ENCODE data around the gene SH3TC1. TPM values are rescaled to one million over a fixed set of nuclear protein-coding genes. Genes with fewer than 3 reads are reported as not detected.

The SH3TC1 gene
- polyA plus RNA-seq, 4 donors, result 0.45 to 25.3 (median 6.3) TPM

GRCh38 chr4:8155048-8155447 lies 44.0 kb upstream of the SH3TC1 start:
- no peak for FAIRE-seq
- no peaks in the 10 kb centered on the region for H3K9me3 ChIP-seq (ENCODE audit: control insufficient read depth in 2 of 2, insufficient read depth in 1 of 2, low read depth in 1 of 2, low read length in 1 of 2)
- WGBS, 3 donors, result 64 to 76% (median 68%) methylated on average over 6 of the region's 6 CpGs
- H3K27me3 ChIP-seq (ENCODE audit: control insufficient read depth in 3 of 3, insufficient read depth in 3 of 3, low read length in 3 of 3), result peaks cover 0 to 44% (median 0%) of the 10 kb centered on the region in 3 donors
- no peak overlapping the region for H3K27ac ChIP-seq (ENCODE audit: low read depth in 1 of 3, low read length in 2 of 3)
- H3K4me3 ChIP-seq (ENCODE audit: low read depth in 1 of 3, low read length in 3 of 3), result no peak overlapping the region
- no peaks in the 10 kb centered on the region for H3K36me3 ChIP-seq (ENCODE audit: control insufficient read depth in 3 of 3, insufficient read depth in 2 of 3, low read depth in 1 of 3, low read length in 3 of 3)
- peaks cover 0 to 8% (median 3%) of the 10 kb centered on the region in 3 donors for H3K4me1 ChIP-seq (ENCODE audit: control insufficient read depth in 3 of 3, insufficient read depth in 2 of 3, low read depth in 1 of 3, low read length in 2 of 3)
- no peak for DNase-seq

GRCh38 chr4:8155660-8156421 lies 43.2 kb upstream of the SH3TC1 start:
- 92 to 94% (median 93%) methylated on average over 14 of the region's 14 CpGs for WGBS, 3 donors

GRCh38 chr4:8156617-8157016 lies 42.5 kb upstream of the SH3TC1 start:
- no peak for DNase-seq
- no peak overlapping the region for H3K4me3 ChIP-seq (ENCODE audit: low read depth in 1 of 3, low read length in 3 of 3)
- H3K27ac ChIP-seq (ENCODE audit: low read depth in 1 of 3, low read length in 2 of 3), result no peak overlapping the region
- no peaks in the 10 kb centered on the region for H3K9me3 ChIP-seq (ENCODE audit: control insufficient read depth in 2 of 2, insufficient read depth in 1 of 2, low read depth in 1 of 2, low read length in 1 of 2)
- WGBS, 3 donors, result 69 to 74% (median 70%) methylated on average over 8 of the region's 8 CpGs
- H3K4me1 ChIP-seq (ENCODE audit: control insufficient read depth in 3 of 3, insufficient read depth in 2 of 3, low read depth in 1 of 3, low read length in 2 of 3), result peaks cover 0 to 8% (median 3%) of the 10 kb centered on the region in 3 donors
- no peak for FAIRE-seq
- peaks cover 0 to 44% (median 0%) of the 10 kb centered on the region in 3 donors for H3K27me3 ChIP-seq (ENCODE audit: control insufficient read depth in 3 of 3, insufficient read depth in 3 of 3, low read length in 3 of 3)
- no peaks in the 10 kb centered on the region for H3K36me3 ChIP-seq (ENCODE audit: control insufficient read depth in 3 of 3, insufficient read depth in 2 of 3, low read depth in 1 of 3, low read length in 3 of 3)

More at GRCh38 chr4:8155660-8156421, 43.2 kb upstream of the SH3TC1 start:
- H3K27ac ChIP-seq (ENCODE audit: low read depth in 1 of 3, low read length in 2 of 3), result no peak overlapping the region
- no peak for DNase-seq
- H3K4me1 ChIP-seq (ENCODE audit: control insufficient read depth in 3 of 3, insufficient read depth in 2 of 3, low read depth in 1 of 3, low read length in 2 of 3), result peaks cover 0 to 8% (median 3%) of the 10 kb centered on the region in 3 donors
- peaks cover 0 to 44% (median 0%) of the 10 kb centered on the region in 3 donors for H3K27me3 ChIP-seq (ENCODE audit: control insufficient read depth in 3 of 3, insufficient read depth in 3 of 3, low read length in 3 of 3)
- H3K36me3 ChIP-seq (ENCODE audit: control insufficient read depth in 3 of 3, insufficient read depth in 2 of 3, low read depth in 1 of 3, low read length in 3 of 3), result no peaks in the 10 kb centered on the region
- FAIRE-seq, result no peak
- H3K4me3 ChIP-seq (ENCODE audit: low read depth in 1 of 3, low read length in 3 of 3), result no peak overlapping the region
- H3K9me3 ChIP-seq (ENCODE audit: control insufficient read depth in 2 of 2, insufficient read depth in 1 of 2, low read depth in 1 of 2, low read length in 1 of 2), result no peaks in the 10 kb centered on the region

- Histone ChIP-seq H3K36me3 (ENCODE audit: control insufficient read depth in 3 of 3, insufficient read depth in 2 of 3, low read depth in 1 of 3, low read length in 3 of 3) (no peaks in the 10 kb centered on the region), H3K27ac (ENCODE audit: low read depth in 1 of 3, low read length in 2 of 3) (no peak overlapping the region), H3K4me1 (ENCODE audit: control insufficient read depth in 3 of 3, insufficient read depth in 2 of 3, low read depth in 1 of 3, low read length in 2 of 3) (peaks cover 0 to 8% (median 3%) of the 10 kb centered on the region in 3 donors), H3K4me3 (ENCODE audit: low read depth in 1 of 3, low read length in 3 of 3) (peak overlapping the region in 2 of 3 donors; percentile 30 to 67), H3K9me3 (ENCODE audit: control insufficient read depth in 2 of 2, insufficient read depth in 1 of 2, low read depth in 1 of 2, low read length in 1 of 2) (no peaks in the 10 kb centered on the region), H3K27me3 (ENCODE audit: control insufficient read depth in 3 of 3, insufficient read depth in 3 of 3, low read length in 3 of 3) (peaks cover 0 to 44% (median 0%) of the 10 kb centered on the region in 3 donors)
- peak in 1 of 2 donors; percentile 9 for DNase-seq
- no peak for FAIRE-seq
- WGBS, 3 donors, result 23 to 44% (median 26%) methylated on average over 15 of the region's 15 CpGs
Observed at GRCh38 chr4:8157496-8157895, 41.6 kb upstream of the SH3TC1 start.

GRCh38 chr4:8157944-8158709 lies 41.0 kb upstream of the SH3TC1 start:
- 1 to 3% (median 3%) methylated on average over 44 to 70 of the region's 70 CpGs for WGBS, 3 donors
- H3K9me3 ChIP-seq (ENCODE audit: control insufficient read depth in 2 of 2, insufficient read depth in 1 of 2, low read depth in 1 of 2, low read length in 1 of 2), result no peaks in the 10 kb centered on the region
- no peaks in the 10 kb centered on the region for H3K36me3 ChIP-seq (ENCODE audit: control insufficient read depth in 3 of 3, insufficient read depth in 2 of 3, low read depth in 1 of 3, low read length in 3 of 3)
- H3K27ac ChIP-seq (ENCODE audit: low read depth in 1 of 3, low read length in 2 of 3), result no peak overlapping the region
- no peak for FAIRE-seq
- H3K4me1 ChIP-seq (ENCODE audit: control insufficient read depth in 3 of 3, insufficient read depth in 2 of 3, low read depth in 1 of 3, low read length in 2 of 3), result peaks cover 0 to 8% (median 3%) of the 10 kb centered on the region in 3 donors
- peaks cover 0 to 39% (median 0%) of the 10 kb centered on the region in 3 donors for H3K27me3 ChIP-seq (ENCODE audit: control insufficient read depth in 3 of 3, insufficient read depth in 3 of 3, low read length in 3 of 3)
- H3K4me3 ChIP-seq (ENCODE audit: low read depth in 1 of 3, low read length in 3 of 3), result peak overlapping the region; percentile 30 to 67 (median 64)
- DNase-seq, result peak in 1 of 2 donors; percentile 12

GRCh38 chr4:8158710-8159536 lies 40.2 kb upstream of the SH3TC1 start, which contains the start of gene ABLIM2:
Gene ABLIM2 (minus strand): TSS chr4:8158813. CDS start chr4:8158689, 124 bp downstream.
- Histone ChIP-seq H3K4me3 (ENCODE audit: low read depth in 1 of 3, low read length in 3 of 3) (peak within 1 kb of the TSS; percentile 64 to 86 (median 71)), H3K27me3 (ENCODE audit: control insufficient read depth in 3 of 3, insufficient read depth in 3 of 3, low read length in 3 of 3) (peaks cover 0 to 39% (median 0%) of the 10 kb centered on the region in 3 donors), H3K27ac (ENCODE audit: low read depth in 1 of 3, low read length in 2 of 3) (peak within 1 kb of the TSS in 2 of 3 donors; percentile 44 to 56), H3K36me3 (ENCODE audit: control insufficient read depth in 3 of 3, insufficient read depth in 2 of 3, low read depth in 1 of 3, low read length in 3 of 3) (no peaks in the 10 kb centered on the region), H3K4me1 (ENCODE audit: control insufficient read depth in 3 of 3, insufficient read depth in 2 of 3, low read depth in 1 of 3, low read length in 2 of 3) (peaks cover 0 to 8% (median 3%) of the 10 kb centered on the region in 3 donors), H3K9me3 (ENCODE audit: control insufficient read depth in 2 of 2, insufficient read depth in 1 of 2, low read depth in 1 of 2, low read length in 1 of 2) (no peaks in the 10 kb centered on the region)
- DNase-seq (peak; percentile 96 to 98), FAIRE-seq (no peak)
- WGBS, 3 donors, result 0% methylated on average over 71 to 96 of the region's 96 CpGs

- peak overlapping the region; percentile 61 to 86 (median 71) for H3K4me3 ChIP-seq (ENCODE audit: low read depth in 1 of 3, low read length in 3 of 3)
- FAIRE-seq (no peak), DNase-seq (no peak)
- peaks cover 0 to 8% (median 3%) of the 10 kb centered on the region in 3 donors for H3K4me1 ChIP-seq (ENCODE audit: control insufficient read depth in 3 of 3, insufficient read depth in 2 of 3, low read depth in 1 of 3, low read length in 2 of 3)
- H3K27ac ChIP-seq (ENCODE audit: low read depth in 1 of 3, low read length in 2 of 3), result no peak overlapping the region
- H3K9me3 ChIP-seq (ENCODE audit: control insufficient read depth in 2 of 2, insufficient read depth in 1 of 2, low read depth in 1 of 2, low read length in 1 of 2), result no peaks in the 10 kb centered on the region
- 23 to 34% (median 28%) methylated on average over 13 of the region's 13 CpGs for WGBS, 3 donors
- peaks cover 0 to 39% (median 0%) of the 10 kb centered on the region in 3 donors for H3K27me3 ChIP-seq (ENCODE audit: control insufficient read depth in 3 of 3, insufficient read depth in 3 of 3, low read length in 3 of 3)
- no peaks in the 10 kb centered on the region for H3K36me3 ChIP-seq (ENCODE audit: control insufficient read depth in 3 of 3, insufficient read depth in 2 of 3, low read depth in 1 of 3, low read length in 3 of 3)
Observed at GRCh38 chr4:8159537-8160232, 39.4 kb upstream of the SH3TC1 start.
